Measurements from ENCODE around the gene PPIP5K1. TPM values are rescaled to one million over a fixed set of nuclear protein-coding genes. Genes with fewer than 3 reads are reported as not detected.

The PPIP5K1 gene
- total RNA-seq, 1 experiment from 2014 or later, result 50.9 TPM

DNA sequence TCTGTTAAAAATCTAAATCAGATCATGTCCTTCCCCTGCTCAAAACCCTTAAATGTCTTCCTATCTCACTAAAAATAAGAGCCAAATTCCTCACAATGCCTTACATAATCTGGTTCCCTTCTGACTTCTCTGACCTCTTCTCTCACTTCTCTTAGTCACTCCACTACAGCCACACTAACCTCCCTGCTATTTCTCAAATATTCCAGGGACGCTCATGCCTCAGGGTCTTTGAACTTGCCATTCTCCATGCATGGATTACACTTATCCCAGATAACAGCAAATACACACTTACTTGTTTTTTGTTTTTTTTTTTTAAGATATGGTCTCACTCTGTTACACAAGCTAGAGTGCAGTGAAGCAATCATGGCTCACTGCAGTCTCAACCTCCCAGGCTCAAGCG lies 105.6 kb downstream of the PPIP5K1 start:
- POLR2A ChIA-PET (ENCODE audit: unreplicated experiment), result no interaction called here
- no peaks in the 10 kb centered on the region for H3K27me3 ChIP-seq (ENCODE audit: insufficient read depth, low read depth)
- 0 out of 2 replicates have a peak, but pooled peaks cover 4% of the 10 kb centered on the region for H3K36me3 ChIP-seq (ENCODE audit: low read depth)
- H3K9me2 ChIP-seq (ENCODE audit: insufficient read depth), result no peaks in the 10 kb centered on the region
- H3K4me1 ChIP-seq (replicated peaks; ENCODE audit: insufficient read depth), result no peaks in the 10 kb centered on the region
- CTCF ChIA-PET, result no interaction called here
- H3K4me3 ChIP-seq, result no peak overlapping the region
- H4K20me1 ChIP-seq (ENCODE audit: insufficient read depth), result no peaks in the 10 kb centered on the region; the same call in 1 of the 2 replicates
- no peak overlapping the region for H3K27ac ChIP-seq
- no peaks in the 10 kb centered on the region for H3F3A ChIP-seq (ENCODE audit: insufficient read depth, low read depth)
- no peaks in the 10 kb centered on the region for H3K9me3 ChIP-seq (ENCODE audit: insufficient read depth, low read depth)
- H3K4me2 ChIP-seq, result no peak overlapping the region
- intact Hi-C loops (cut with micrococcal nuclease; ENCODE audit: unreplicated experiment), result no loop called here
- H3K79me2 ChIP-seq (ENCODE audit: low read depth), result no peaks in the 10 kb centered on the region
- no TSS peak for BruUV-seq (replicated peaks)
- TF ChIP-seq EZH2 (IDR thresholded peaks at IDR 0.05; ENCODE audit: low read depth), result no peak
- no peak overlapping the region for H2AFZ ChIP-seq
- no peak for DNase-seq

Other genes starting within 250 kb of the PPIP5K1 start
- gene ZSCAN29, start 219.2 kb downstream of the PPIP5K1 start, total RNA-seq (2021), result 36.3 and 37.9 TPM in 2 replicates
- 25.3 and 30.8 TPM in 2 replicates for gene TUBGCP4, start 219.1 kb downstream of the PPIP5K1 start, total RNA-seq (2021)
- 62.1 and 66.8 TPM in 2 replicates for gene TP53BP1, start 97.1 kb downstream of the PPIP5K1 start, total RNA-seq (2021)
- gene MAP1A, start 72.6 kb downstream of the PPIP5K1 start, total RNA-seq (2021), result 1.5 and 2.1 TPM in 2 replicates
- 1.6 TPM in 1 of 2 replicates, not detected in the other for gene CKMT1B, start 3.8 kb upstream of the PPIP5K1 start, total RNA-seq (2021)
- 0.59 and 1.3 TPM in 2 replicates for gene STRC, start 28.6 kb upstream of the PPIP5K1 start, total RNA-seq (2021)
- 5.8 and 8.0 TPM in 2 replicates for gene CATSPER2, start 58.6 kb upstream of the PPIP5K1 start, total RNA-seq (2021)
- 0.95 and 1.5 TPM in 2 replicates for gene CKMT1A, start 103.7 kb upstream of the PPIP5K1 start, total RNA-seq (2021)
- 435 and 445 TPM in 2 replicates for gene PDIA3, start 156.2 kb upstream of the PPIP5K1 start, total RNA-seq (2021)
- 6.1 and 7.0 TPM in 2 replicates for gene ELL3, start 186.8 kb upstream of the PPIP5K1 start, total RNA-seq (2021)
- gene SERF2, start 202.1 kb upstream of the PPIP5K1 start, total RNA-seq (2021), result 612 and 779 TPM in 2 replicates
- 0.46 TPM in 1 of 2 replicates, not detected in the other for gene SERINC4, start 210.0 kb upstream of the PPIP5K1 start, total RNA-seq (2021)
- 10.1 and 14.4 TPM in 2 replicates for gene HYPK, start 210.4 kb upstream of the PPIP5K1 start, total RNA-seq (2021)
- 22.3 and 26.3 TPM in 2 replicates for gene MFAP1, start 234.5 kb upstream of the PPIP5K1 start, total RNA-seq (2021)
- 15.7 and 27.2 TPM in 2 replicates for gene WDR76, start 236.8 kb upstream of the PPIP5K1 start, total RNA-seq (2021)